ENCODE results near the gene AGK. TPM values are rescaled to one million over a fixed set of nuclear protein-coding genes. Genes with fewer than 3 reads are reported as not detected.

The AGK gene
- total RNA-seq, 2 donors from 2014 or later = 27.8 to 28.3 TPM

- H3K27ac ChIP-seq = no peak overlapping the region
- no peaks in the 10 kb centered on the region for H3K9me3 ChIP-seq
- no peak overlapping the region for H3K4me3 ChIP-seq
- ATAC-seq (ENCODE audit: insufficient number of reproducible peaks, low FRiP score, low read depth) = no peak
- no peaks in the 10 kb centered on the region for H3K27me3 ChIP-seq (replicated peaks; ENCODE audit: insufficient read depth)
- no peaks in the 10 kb centered on the region for H3K36me3 ChIP-seq
- H3K4me1 ChIP-seq (ENCODE audit: control insufficient read depth in 1 of 2, low read depth in 2 of 2) = peaks cover 7 to 17% of the 10 kb centered on the region in 2 donors
- TF ChIP-seq CTCF (IDR thresholded peaks at IDR 0.05) = no peak
- no peak for DNase-seq (ENCODE audit: low spot score)
These were observed 141.9 kb downstream of the AGK start for GRCh38 chr7:141693082-141693481.

- TF ChIP-seq CTCF (IDR thresholded peaks at IDR 0.05) = no peak
- no peak overlapping the region for H3K27ac ChIP-seq
These were observed 144.6 kb downstream of the AGK start for GRCh38 chr7:141695803-141696289.

GRCh38 chr7:141696348-141696747, 145.1 kb downstream of the AGK start:
- ATAC-seq (ENCODE audit: insufficient number of reproducible peaks, low FRiP score, low read depth) = no peak
- TF ChIP-seq CTCF (IDR thresholded peaks at IDR 0.05) = no peak
- no peaks in the 10 kb centered on the region for H3K36me3 ChIP-seq

More at GRCh38 chr7:141695803-141696289, 144.6 kb downstream of the AGK start:
- H3K36me3 ChIP-seq = no peaks in the 10 kb centered on the region
- peaks cover 10 to 40% of the 10 kb centered on the region in 2 donors for H3K4me1 ChIP-seq (ENCODE audit: control insufficient read depth in 1 of 2, low read depth in 2 of 2)
- H3K27me3 ChIP-seq (replicated peaks; ENCODE audit: insufficient read depth) = no peaks in the 10 kb centered on the region
- ATAC-seq (ENCODE audit: insufficient number of reproducible peaks, low FRiP score, low read depth) = no peak
- DNase-seq (ENCODE audit: low spot score) = no peak
- no peaks in the 10 kb centered on the region for H3K9me3 ChIP-seq
- H3K4me3 ChIP-seq = no peak overlapping the region

GRCh38 chr7:141697211-141697871, 146.1 kb downstream of the AGK start:
- no peak for ATAC-seq (ENCODE audit: insufficient number of reproducible peaks, low FRiP score, low read depth)
- no peak for DNase-seq (ENCODE audit: low spot score)

More at GRCh38 chr7:141696348-141696747, 145.1 kb downstream of the AGK start:
- Histone ChIP-seq H3K27me3 (replicated peaks; ENCODE audit: insufficient read depth) (no peaks in the 10 kb centered on the region), H3K9me3 (no peaks in the 10 kb centered on the region), H3K4me1 (ENCODE audit: control insufficient read depth in 1 of 2, low read depth in 2 of 2) (peaks cover 11 to 41% of the 10 kb centered on the region in 2 donors), H3K27ac (no peak overlapping the region), H3K4me3 (no peak overlapping the region)
- DNase-seq (ENCODE audit: low spot score) = no peak

More at GRCh38 chr7:141697211-141697871, 146.1 kb downstream of the AGK start:
- no peak for TF ChIP-seq CTCF (IDR thresholded peaks at IDR 0.05)
- no peaks in the 10 kb centered on the region for H3K9me3 ChIP-seq
- peaks cover 11 to 42% of the 10 kb centered on the region in 2 donors for H3K4me1 ChIP-seq (ENCODE audit: control insufficient read depth in 1 of 2, low read depth in 2 of 2)
- no peaks in the 10 kb centered on the region for H3K27me3 ChIP-seq (replicated peaks; ENCODE audit: insufficient read depth)
- H3K27ac ChIP-seq = no peak overlapping the region
- H3K4me3 ChIP-seq = no peak overlapping the region
- H3K36me3 ChIP-seq = no peaks in the 10 kb centered on the region
